A673 (cell line): ENCODE data around the gene CLMP. TPM values are rescaled to one million over a fixed set of nuclear protein-coding genes. Genes with fewer than 3 reads are reported as not detected.
A peak's percentile ranks its signal among the peaks of the same experiment; 100 is the strongest.

Experiments used
- BruUV-seq: library from RNA; stranded (reverse); fragments of 400-500 nt; replicated peaks from 2 replicates; lab custom pipeline; 2021; lab: Mats Ljungman, UMichigan
- CTCF ChIA-PET: fragments of 300-600 bp; sonication (Branson Sonifier 250); formaldehyde crosslinking; loops from one replicate; lab custom pipeline; 2022; ENCODE audit warnings: antibody characterized with exemption; lab: Charles Lee
- POLR2A ChIA-PET: fragments of 300-600 bp; sonication (Branson Sonifier 250); formaldehyde crosslinking; loops from one replicate; lab custom pipeline; 2022; ENCODE audit warnings: antibody characterized with exemption; ENCODE audit not compliant: low non-redundant PET; lab: Charles Lee
- DNase-seq: peaks from one replicate; pipeline ENCODE4 v3.0.0-alpha.2; 2015; ENCODE audit warnings: low spot score
- H3K27ac ChIP-seq: fragments of 200-600 bp; sonication (generic); 2 replicates; pipeline ENCODE4 v1.5.1; 2016; ENCODE audit warnings: mixed run types, low read depth, mild to moderate bottlenecking, mixed read lengths, antibody characterized with exemption, low read length; ENCODE audit not compliant: poor library complexity, severe bottlenecking
- H3K27me3 ChIP-seq: fragments of 200-600 bp; sonication (generic); replicated peaks from 2 replicates; pipeline ENCODE4 v1.6.1; 2017; ENCODE audit warnings: mixed run types, low read depth, mild to moderate bottlenecking, mixed read lengths, antibody characterized with exemption, low read length; ENCODE audit not compliant: insufficient read depth, poor library complexity
- H3K36me3 ChIP-seq: fragments of 200-600 bp; sonication (generic); 2 replicates; pipeline ENCODE4 v1.6.1; 2016; ENCODE audit warnings: mixed run types, mild to moderate bottlenecking, mixed read lengths, antibody characterized with exemption, low read length; ENCODE audit not compliant: insufficient read depth, poor library complexity, severe bottlenecking
- H3K4me1 ChIP-seq: fragments of 200-600 bp; sonication (generic); 2 replicates; pipeline ENCODE4 v1.6.1; 2017; ENCODE audit warnings: mixed run types, mild to moderate bottlenecking, mixed read lengths, antibody characterized with exemption, low read length; ENCODE audit not compliant: insufficient read depth, poor library complexity, severe bottlenecking
- H3K4me3 ChIP-seq: fragments of 200-600 bp; sonication (generic); 2 replicates; pipeline ENCODE4 v1.5.1; 2016; ENCODE audit warnings: low read depth, mixed run types, mild to moderate bottlenecking, mixed read lengths, low read length; ENCODE audit not compliant: poor library complexity, severe bottlenecking
- H3K9me3 ChIP-seq: fragments of 200-600 bp; sonication (generic); 2 replicates; pipeline ENCODE4 v1.6.1; 2016; ENCODE audit warnings: mixed run types, low read depth, mild to moderate bottlenecking, mixed read lengths, antibody characterized with exemption, low read length; ENCODE audit not compliant: poor library complexity, severe bottlenecking
- EZH2 ChIP-seq: fragments of 200-600 bp; sonication (generic); IDR thresholded peaks from 2 replicates; pipeline ENCODE4 v1.6.1; 2017; ENCODE audit warnings: borderline replicate concordance, low read depth, mild to moderate bottlenecking, mixed read lengths, antibody characterized with exemption, low read length; ENCODE audit not compliant: poor library complexity, severe bottlenecking
- intact Hi-C: fragments of 100-400 bp; cut with micrococcal nuclease; formaldehyde crosslinking; loops from one replicate; pipeline ENCODE4 v1.10.0; 2022; ENCODE audit not compliant: unreplicated experiment
- total RNA-seq: library from RNA; stranded (reverse); gene quantifications from 2 replicates; pipeline ENCODE4 v1.2.3, GENCODE V29; 2021
- TF ChIP-seq, protein P1 (sequence below): fragments of 300-800, 200-600 bp; sonication (generic); conservative IDR thresholded peaks from 2 replicates; pipeline ENCODE4 v1.5.1; 2017; ENCODE audit warnings: low read depth, mild to moderate bottlenecking, antibody characterized with exemption, low read length, moderate library complexity, mixed read lengths

Gene CLMP
- total RNA-seq, 1 experiment from 2014 or later = 62.6 TPM

DNA sequence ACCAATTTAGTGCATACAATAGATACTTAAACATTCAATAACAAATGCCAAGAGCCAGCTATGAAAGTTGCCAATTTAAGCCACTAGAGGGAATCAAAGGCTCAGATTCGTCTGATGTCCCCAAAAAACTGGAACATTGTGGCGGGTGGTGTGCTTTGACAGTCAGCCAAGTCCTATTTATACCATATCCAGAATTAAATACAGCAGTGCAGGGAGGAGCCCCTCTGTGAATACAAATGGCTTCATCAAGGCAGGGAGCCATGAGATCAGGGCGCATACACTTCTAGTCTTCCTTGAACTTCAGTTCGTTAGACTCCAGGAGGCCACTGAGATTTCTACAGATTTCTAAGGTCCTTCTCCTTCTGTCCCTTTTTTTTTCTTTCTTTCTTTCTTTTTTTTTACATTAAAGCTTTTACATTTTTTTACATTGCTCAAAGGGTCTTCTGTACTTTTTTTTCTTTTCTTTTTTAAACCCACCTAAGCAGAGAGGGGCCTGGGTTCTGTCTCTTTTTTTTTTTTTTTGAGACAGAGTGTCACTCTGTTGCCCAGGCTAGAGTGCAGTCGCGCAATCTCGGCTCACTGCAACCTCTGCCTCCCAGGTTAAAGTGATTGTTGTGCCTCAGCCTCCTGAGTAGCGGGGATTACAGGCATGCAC is 91.6 kb downstream of the CLMP start:
- BruUV-seq = no TSS peak
- peaks cover 57% of the 10 kb centered on the region for H3K4me1 ChIP-seq
- DNase-seq = peak; percentile 98
- intact Hi-C loops = loop anchor here (2.0 to 5.0 kb wide), 3 partner anchors 143 to 375 kb away; no protein-coding TSS in a partner anchor
- H3K27ac ChIP-seq = peak overlapping the region; percentile 50
- ChIA-PET POLR2A (no interaction called here), CTCF (interaction anchor here (0.5 to 3.4 kb wide), 17 partner anchors 8 to 459 kb away, joined by 3 to 45 read pairs (median 4); no protein-coding TSS in a partner anchor)
- no peaks in the 10 kb centered on the region for H3K27me3 ChIP-seq
- no peaks in the 10 kb centered on the region for H3K9me3 ChIP-seq
- H3K4me3 ChIP-seq = no peak overlapping the region
- H3K36me3 ChIP-seq = no peaks in the 10 kb centered on the region
- TF ChIP-seq, protein P1, sequence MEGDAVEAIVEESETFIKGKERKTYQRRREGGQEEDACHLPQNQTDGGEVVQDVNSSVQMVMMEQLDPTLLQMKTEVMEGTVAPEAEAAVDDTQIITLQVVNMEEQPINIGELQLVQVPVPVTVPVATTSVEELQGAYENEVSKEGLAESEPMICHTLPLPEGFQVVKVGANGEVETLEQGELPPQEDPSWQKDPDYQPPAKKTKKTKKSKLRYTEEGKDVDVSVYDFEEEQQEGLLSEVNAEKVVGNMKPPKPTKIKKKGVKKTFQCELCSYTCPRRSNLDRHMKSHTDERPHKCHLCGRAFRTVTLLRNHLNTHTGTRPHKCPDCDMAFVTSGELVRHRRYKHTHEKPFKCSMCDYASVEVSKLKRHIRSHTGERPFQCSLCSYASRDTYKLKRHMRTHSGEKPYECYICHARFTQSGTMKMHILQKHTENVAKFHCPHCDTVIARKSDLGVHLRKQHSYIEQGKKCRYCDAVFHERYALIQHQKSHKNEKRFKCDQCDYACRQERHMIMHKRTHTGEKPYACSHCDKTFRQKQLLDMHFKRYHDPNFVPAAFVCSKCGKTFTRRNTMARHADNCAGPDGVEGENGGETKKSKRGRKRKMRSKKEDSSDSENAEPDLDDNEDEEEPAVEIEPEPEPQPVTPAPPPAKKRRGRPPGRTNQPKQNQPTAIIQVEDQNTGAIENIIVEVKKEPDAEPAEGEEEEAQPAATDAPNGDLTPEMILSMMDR = peak; percentile 93
- TF ChIP-seq EZH2 = no peak

DNA sequence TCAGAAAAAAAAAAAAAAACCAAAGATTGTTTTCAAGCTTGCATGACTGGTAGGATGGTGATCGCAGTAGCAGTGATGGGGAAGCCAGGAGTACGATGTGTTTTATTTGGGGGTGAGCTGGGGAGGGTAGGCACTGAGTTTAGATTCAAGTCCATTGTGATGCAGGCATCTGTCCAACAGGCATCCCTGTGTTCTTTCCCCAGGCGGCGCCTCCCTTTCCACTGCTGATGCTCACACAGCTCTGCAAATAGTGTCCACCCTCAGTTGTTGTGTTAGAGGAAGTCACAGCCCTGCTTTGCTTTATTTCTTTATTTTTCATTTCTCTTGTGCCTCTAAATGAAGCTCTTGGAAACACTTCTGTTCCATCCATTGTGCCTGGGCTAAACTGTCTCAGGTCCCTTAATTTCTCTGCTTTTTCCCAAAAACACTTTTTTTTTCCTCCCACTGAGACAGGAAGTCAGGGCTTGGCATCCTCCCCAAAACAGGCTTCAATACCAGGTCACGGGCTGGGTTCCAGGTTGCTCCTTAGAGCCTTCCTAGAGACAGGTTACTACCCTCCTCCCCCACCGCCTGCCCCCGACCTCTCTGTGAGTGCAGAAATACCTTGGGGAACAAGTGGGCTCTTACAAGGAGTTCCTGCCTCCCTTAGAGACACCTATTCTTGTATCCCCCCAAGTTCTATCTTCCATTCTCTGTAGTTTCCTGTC is 94.5 kb downstream of the CLMP start:
- no peaks in the 10 kb centered on the region for H3K9me3 ChIP-seq
- no peaks in the 10 kb centered on the region for H3K36me3 ChIP-seq
- ChIA-PET POLR2A (no interaction called here), CTCF (interaction anchor here (0.9 to 1.2 kb wide), 2 partner anchors 147 to 161 kb away, joined by 3 read pairs; no protein-coding TSS in a partner anchor)
- peaks cover 48% of the 10 kb centered on the region for H3K4me1 ChIP-seq
- no peak overlapping the region for H3K4me3 ChIP-seq
- DNase-seq = no peak
- peak overlapping the region; percentile 40 for H3K27ac ChIP-seq
- intact Hi-C loops = loop anchor here (5.0 kb wide), 1 partner anchor 162 kb away; no protein-coding TSS in a partner anchor
- TF ChIP-seq, protein P1 = no peak
- TF ChIP-seq EZH2 = no peak
- no peaks in the 10 kb centered on the region for H3K27me3 ChIP-seq
- BruUV-seq = no TSS peak

DNA sequence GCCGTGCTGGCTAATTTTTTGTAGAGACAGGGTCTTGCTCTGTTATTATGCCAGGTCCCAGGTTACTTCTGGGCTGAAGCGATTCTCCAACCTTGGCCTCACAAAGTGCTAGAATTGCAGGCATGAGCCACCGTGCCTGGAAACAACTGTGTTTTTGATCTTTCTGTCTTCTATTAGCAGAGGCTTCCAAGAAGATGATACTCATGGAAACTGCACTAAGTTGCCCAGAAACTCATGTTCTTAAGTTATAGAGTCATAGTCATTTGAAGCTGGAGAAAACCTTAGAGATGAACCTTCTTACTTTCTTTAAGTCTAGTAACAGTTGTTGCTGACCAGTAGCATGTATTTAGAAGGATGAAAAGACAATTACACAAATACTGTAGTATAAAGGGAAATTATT is 96.1 kb downstream of the CLMP start:
- ChIA-PET CTCF (no interaction called here), POLR2A (no interaction called here)
- no peaks in the 10 kb centered on the region for H3K36me3 ChIP-seq
- peaks cover 40% of the 10 kb centered on the region for H3K4me1 ChIP-seq
- H3K9me3 ChIP-seq = no peaks in the 10 kb centered on the region
- TF ChIP-seq, protein P1 = no peak
- no peak for TF ChIP-seq EZH2
- no peak overlapping the region for H3K4me3 ChIP-seq
- no TSS peak for BruUV-seq
- no peak for DNase-seq
- H3K27ac ChIP-seq = no peak overlapping the region
- no peaks in the 10 kb centered on the region for H3K27me3 ChIP-seq
- intact Hi-C loops = no loop called here
